SH-SY5Y (cell line): Measurements from ENCODE around the gene UAP1L1.

Source experiments
- GATA2 ChIP-seq: IDR thresholded peaks from 2 replicates; pipeline ENCODE4 v1.6.1; 2011; ENCODE audit warnings: mild to moderate bottlenecking, low read depth, low read length
- GATA3 ChIP-seq: IDR thresholded peaks from 2 replicates; pipeline ENCODE4 v1.6.1; 2011; ENCODE audit warnings: low read depth, mild to moderate bottlenecking, low read length, moderate library complexity

DNA sequence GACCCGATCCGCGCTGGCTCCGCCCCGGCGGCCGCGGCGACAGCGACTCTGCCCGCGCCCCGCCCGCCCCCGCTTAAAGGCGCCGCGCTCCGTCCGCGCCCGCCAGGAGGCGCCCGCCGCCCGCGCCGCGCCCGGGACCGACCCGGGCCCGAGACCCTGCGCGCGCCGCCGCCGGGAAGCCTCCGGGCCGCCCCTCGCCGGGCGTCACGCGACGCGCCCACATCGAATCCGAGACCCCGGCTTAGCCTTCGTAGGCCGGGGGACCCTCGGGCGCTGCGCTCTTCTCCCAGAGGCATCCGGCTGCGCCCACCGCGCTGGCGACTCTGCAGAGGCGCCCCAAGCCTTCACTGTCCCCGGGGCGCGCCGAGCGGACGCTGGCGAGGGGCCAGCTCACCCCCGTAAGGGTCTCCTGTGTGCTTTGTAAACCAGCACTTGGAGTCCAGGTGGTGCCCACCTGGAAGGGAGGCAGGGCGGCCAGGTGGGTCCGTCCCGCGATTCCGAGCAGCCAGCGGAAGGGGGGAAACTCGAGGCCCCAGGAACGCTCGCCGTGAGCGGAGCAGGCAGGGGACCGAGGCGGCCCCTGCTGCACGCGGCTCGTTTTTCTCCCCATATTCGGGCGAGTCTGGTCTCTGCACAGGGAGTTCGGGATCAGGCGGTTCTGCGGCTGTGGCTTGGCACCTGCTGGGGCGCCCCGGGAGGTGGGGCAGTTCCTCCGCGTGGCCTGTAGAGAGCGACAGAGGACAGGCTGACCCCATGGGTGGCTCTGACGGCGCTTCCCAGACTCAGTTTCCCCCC is 48.9 kb upstream of the UAP1L1 start:
- TF ChIP-seq GATA3 (no peak), GATA2 (no peak)
